Adrenal gland (tissue), 5 donors: ENCODE results near the gene SLC37A1.

ENCODE experiments used
- CTCF ChIP-seq, 6 experiments: fragments of 450-650 bp in 4 of 6; fragments of 200-600 bp in 2 of 6; sonication (generic) in 1 of 6; IDR thresholded peaks; 1 replicate in 5 of 6; 2 replicates in 1 of 6; pipeline versions ENCODE4 v1.5.1 to v1.8.0; 2016 to 2021; ENCODE audit warnings: antibody characterized with exemption in 6 of 6, mild to moderate bottlenecking in 2 of 6, moderate library complexity in 1 of 6
- POLR2A ChIP-seq, 2 donors: fragments of 450-650 bp; IDR thresholded peaks; one replicate each; pipeline ENCODE4 v1.6.1; 2017; ENCODE audit warnings: antibody characterized with exemption in 2 of 2, mild to moderate bottlenecking in 2 of 2, moderate library complexity in 1 of 2
- donor health status: DM: no; HTN: no; CAD: no.

- TF ChIP-seq CTCF (IDR thresholded peaks at IDR 0.05): no peak
- no peak for TF ChIP-seq POLR2A (IDR thresholded peaks at IDR 0.05)
Measured at GRCh38 chr21:42578761-42579415, 65.2 kb downstream of the SLC37A1 start.
